ENCODE data around the gene DNAJC1.

GRCh38 chr10:21747809-21748208 lies 255.7 kb downstream of the DNAJC1 start:
- TF ChIP-seq CTCF (IDR thresholded peaks at IDR 0.05) (no peak), POLR2A (IDR thresholded peaks at IDR 0.05) (no peak)
